Suprapubic skin (tissue), 4 donors: ENCODE measurements around the gene MYO18B. TPM values are rescaled to one million over a fixed set of nuclear protein-coding genes. Genes with fewer than 3 reads are reported as not detected.

Source experiments
- DNase-seq, 2 donors: peaks; one replicate each; pipeline ENCODE4 v3.0.0-alpha.2; 2019; ENCODE audit warnings: low spot score in 2 of 2
- H3K27ac ChIP-seq: fragments of 200-600 bp; sonication (generic); one replicate; pipeline ENCODE4 v1.5.1; 2019
- H3K27me3 ChIP-seq: fragments of 200-600 bp; sonication (generic); one replicate; pipeline ENCODE4 v1.5.1; 2019
- H3K36me3 ChIP-seq: fragments of 200-600 bp; sonication (generic); one replicate; pipeline ENCODE4 v1.5.1; 2019
- H3K4me1 ChIP-seq: fragments of 200-600 bp; sonication (generic); one replicate; pipeline ENCODE4 v1.5.1; 2019
- H3K4me3 ChIP-seq: fragments of 200-600 bp; sonication (generic); one replicate; pipeline ENCODE4 v1.5.1; 2019; ENCODE audit warnings: mild to moderate bottlenecking
- H3K9me3 ChIP-seq: fragments of 200-600 bp; sonication (generic); one replicate; pipeline ENCODE4 v1.5.1; 2019
- EP300 ChIP-seq: sonication (generic); formaldehyde crosslinking; IDR thresholded peaks from one replicate; pipeline ENCODE4 v1.6.1; 2017; ENCODE audit warnings: antibody characterized with exemption
- POLR2A ChIP-seq, 2 donors: fragments of 450-650 bp; IDR thresholded peaks; one replicate each; pipeline ENCODE4 v1.6.1; 2017; ENCODE audit warnings: antibody characterized with exemption in 2 of 2, mild to moderate bottlenecking in 2 of 2, moderate library complexity in 2 of 2
- POLR2AphosphoS5 ChIP-seq, 3 donors: sonication (generic); formaldehyde crosslinking; IDR thresholded peaks; one replicate each; pipeline ENCODE4 v1.6.1; 2017; ENCODE audit warnings: antibody characterized with exemption in 3 of 3
- WGBS: methylation state at CpG from one replicate; pipeline ENCODE4 v1.1.5; 2018; 5-methylcytosine and 5-hydroxymethylcytosine counted together
- total RNA-seq, 4 donors: library from RNA; depleted of rRNA; stranded (reverse); fragments of >200 nt; gene quantifications; one replicate each; pipeline ENCODE4 v1.1.0, GENCODE V29; 2016
- TF ChIP-seq, protein P1 (sequence below), 2 donors: fragments of 200-600 bp in 1 of 2; fragments of 450-650 bp in 1 of 2; sonication (generic) in 1 of 2; IDR thresholded peaks; one replicate each; pipeline ENCODE4 v1.5.1; 2016 to 2019; ENCODE audit warnings: antibody characterized with exemption in 2 of 2, mild to moderate bottlenecking in 1 of 2, moderate library complexity in 1 of 2

Gene MYO18B
- total RNA-seq, 4 donors from 2014 or later: 1.2 to 3.2 (median 1.7) TPM

- no peak for DNase-seq
- Histone ChIP-seq H3K27ac (no peak overlapping the region), H3K27me3 (peaks cover 4% of the 10 kb centered on the region), H3K9me3 (no peaks in the 10 kb centered on the region), H3K4me1 (no peaks in the 10 kb centered on the region), H3K36me3 (no peaks in the 10 kb centered on the region), H3K4me3 (no peak overlapping the region)
- WGBS: 69% methylated on average over 7 of the region's 8 CpGs
- TF ChIP-seq EP300 (no peak), POLR2A (IDR thresholded peaks at IDR 0.05) (no peak), POLR2AphosphoS5 (IDR thresholded peaks at IDR 0.05) (no peak)
- TF ChIP-seq, protein P1, sequence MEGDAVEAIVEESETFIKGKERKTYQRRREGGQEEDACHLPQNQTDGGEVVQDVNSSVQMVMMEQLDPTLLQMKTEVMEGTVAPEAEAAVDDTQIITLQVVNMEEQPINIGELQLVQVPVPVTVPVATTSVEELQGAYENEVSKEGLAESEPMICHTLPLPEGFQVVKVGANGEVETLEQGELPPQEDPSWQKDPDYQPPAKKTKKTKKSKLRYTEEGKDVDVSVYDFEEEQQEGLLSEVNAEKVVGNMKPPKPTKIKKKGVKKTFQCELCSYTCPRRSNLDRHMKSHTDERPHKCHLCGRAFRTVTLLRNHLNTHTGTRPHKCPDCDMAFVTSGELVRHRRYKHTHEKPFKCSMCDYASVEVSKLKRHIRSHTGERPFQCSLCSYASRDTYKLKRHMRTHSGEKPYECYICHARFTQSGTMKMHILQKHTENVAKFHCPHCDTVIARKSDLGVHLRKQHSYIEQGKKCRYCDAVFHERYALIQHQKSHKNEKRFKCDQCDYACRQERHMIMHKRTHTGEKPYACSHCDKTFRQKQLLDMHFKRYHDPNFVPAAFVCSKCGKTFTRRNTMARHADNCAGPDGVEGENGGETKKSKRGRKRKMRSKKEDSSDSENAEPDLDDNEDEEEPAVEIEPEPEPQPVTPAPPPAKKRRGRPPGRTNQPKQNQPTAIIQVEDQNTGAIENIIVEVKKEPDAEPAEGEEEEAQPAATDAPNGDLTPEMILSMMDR (IDR thresholded peaks at IDR 0.05): no peak
Observed at GRCh38 chr22:25747245-25747944, 5.4 kb downstream of the MYO18B start.

- no peaks in the 10 kb centered on the region for H3K9me3 ChIP-seq
- TF ChIP-seq, protein P1 (IDR thresholded peaks at IDR 0.05): no peak
- TF ChIP-seq EP300 (no peak), POLR2AphosphoS5 (IDR thresholded peaks at IDR 0.05) (no peak), POLR2A (IDR thresholded peaks at IDR 0.05) (no peak)
- DNase-seq: no peak
- WGBS: 87% methylated on average over 5 of the region's 5 CpGs
- H3K27me3 ChIP-seq: peaks cover 4% of the 10 kb centered on the region
- H3K4me1 ChIP-seq: no peaks in the 10 kb centered on the region
- no peak overlapping the region for H3K27ac ChIP-seq
- no peaks in the 10 kb centered on the region for H3K36me3 ChIP-seq
- H3K4me3 ChIP-seq: no peak overlapping the region
Observed at GRCh38 chr22:25748140-25748539, 6.2 kb downstream of the MYO18B start.

DNA sequence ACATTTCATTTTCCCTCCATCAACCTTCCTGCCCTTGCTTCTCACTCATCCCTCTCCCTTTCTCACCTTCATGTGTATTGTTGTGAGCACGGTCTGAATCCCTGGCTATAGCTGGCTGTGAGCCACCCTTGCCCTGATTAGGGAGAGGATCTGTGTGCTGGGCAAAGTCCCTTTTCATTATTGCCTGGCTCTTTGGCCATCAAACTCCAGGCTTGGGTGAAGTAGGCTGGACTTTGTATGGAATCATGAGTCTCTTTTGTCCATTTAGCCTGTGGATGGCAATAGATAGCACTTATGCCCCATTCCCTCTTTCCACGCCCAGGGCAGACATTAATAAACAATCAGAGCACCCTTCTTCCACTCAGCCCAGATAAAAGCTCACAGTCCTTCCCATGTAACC is 6.7 kb downstream of the MYO18B start:
- DNase-seq: no peak
- H3K4me1 ChIP-seq: no peaks in the 10 kb centered on the region
- H3K4me3 ChIP-seq: no peak overlapping the region
- TF ChIP-seq POLR2A (IDR thresholded peaks at IDR 0.05): no peak
- TF ChIP-seq, protein P1 (IDR thresholded peaks at IDR 0.05): no peak
- no peak for TF ChIP-seq POLR2AphosphoS5 (IDR thresholded peaks at IDR 0.05)
- TF ChIP-seq EP300: no peak
- no peaks in the 10 kb centered on the region for H3K9me3 ChIP-seq
- H3K27me3 ChIP-seq: peaks cover 4% of the 10 kb centered on the region
- WGBS: 87% methylated on average over 2 of the region's 2 CpGs
- no peaks in the 10 kb centered on the region for H3K36me3 ChIP-seq
- no peak overlapping the region for H3K27ac ChIP-seq

GRCh38 chr22:25749420-25750169 is 7.6 kb downstream of the MYO18B start:
- 81% methylated on average over 7 of the region's 10 CpGs for WGBS
- TF ChIP-seq, protein P1 (IDR thresholded peaks at IDR 0.05): no peak
- TF ChIP-seq EP300 (no peak), POLR2A (IDR thresholded peaks at IDR 0.05) (no peak), POLR2AphosphoS5 (IDR thresholded peaks at IDR 0.05) (no peak)
- Histone ChIP-seq H3K27ac (no peak overlapping the region), H3K4me3 (no peak overlapping the region), H3K9me3 (no peaks in the 10 kb centered on the region), H3K36me3 (no peaks in the 10 kb centered on the region), H3K27me3 (no peaks in the 10 kb centered on the region), H3K4me1 (no peaks in the 10 kb centered on the region)
- no peak for DNase-seq

DNA sequence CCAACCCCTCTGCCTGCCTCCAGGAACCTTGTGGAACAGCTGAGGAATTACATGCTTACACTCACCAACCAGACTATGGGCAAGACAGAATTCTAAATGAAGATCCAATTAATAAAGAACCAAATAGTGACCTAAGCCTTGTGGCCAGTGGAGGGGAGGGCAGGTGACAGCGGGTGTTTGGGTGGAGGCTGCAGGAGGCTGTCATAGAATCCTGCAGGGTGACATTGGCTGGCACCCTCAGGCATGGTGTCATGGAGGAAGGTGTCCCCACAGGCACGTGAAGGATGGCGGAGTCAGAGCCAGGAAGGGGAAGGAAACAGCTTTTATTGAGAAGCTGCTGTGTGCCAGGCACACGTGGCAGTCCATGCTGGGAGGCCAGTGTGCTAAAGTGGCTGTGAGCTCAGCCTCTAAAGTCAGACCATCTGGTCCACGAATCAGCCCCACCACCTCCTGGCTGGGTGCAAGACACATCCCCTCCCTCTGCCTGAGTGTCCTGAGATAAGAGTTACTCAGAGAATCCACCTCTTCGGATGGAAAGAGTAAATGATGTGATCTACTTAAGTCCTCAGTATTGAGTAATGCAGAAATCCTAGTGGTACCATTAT is 8.7 kb downstream of the MYO18B start:
- no peak for DNase-seq
- Histone ChIP-seq H3K4me3 (no peak overlapping the region), H3K36me3 (no peaks in the 10 kb centered on the region), H3K27ac (no peak overlapping the region), H3K9me3 (no peaks in the 10 kb centered on the region), H3K27me3 (no peaks in the 10 kb centered on the region), H3K4me1 (no peaks in the 10 kb centered on the region)
- WGBS: 24% methylated on average over 5 of the region's 6 CpGs
- TF ChIP-seq POLR2A (IDR thresholded peaks at IDR 0.05) (no peak), EP300 (no peak), POLR2AphosphoS5 (IDR thresholded peaks at IDR 0.05) (no peak)
- TF ChIP-seq, protein P1 (IDR thresholded peaks at IDR 0.05): no peak
